Activated CD8-positive, alpha-beta T cell treated with anti-CD3 and anti-CD28 coated beads for 36 hours (primary cell): ENCODE data around the gene CAMTA1. TPM values are rescaled to one million over a fixed set of nuclear protein-coding genes. Genes with fewer than 3 reads are reported as not detected.

Experiments used
- ATAC-seq: fragments of 200-7000 bp; cut with Tn5 transposase; one replicate; pipeline ENCODE4 v1.10.0; 2021; ENCODE audit warnings: mild to moderate bottlenecking, moderate library complexity
- CTCF ChIA-PET: fragments of 350-600 bp; sonication (Branson Sonifier 250); formaldehyde crosslinking; loops from one replicate; lab custom pipeline; 2021; ENCODE audit warnings: antibody characterized with exemption; lab: Charles Lee
- POLR2A ChIA-PET: fragments of 350-600 bp; sonication (Branson Sonifier 250); formaldehyde crosslinking; loops from one replicate; lab custom pipeline; 2021; ENCODE audit warnings: antibody characterized with exemption; lab: Charles Lee
- DNase-seq: peaks from one replicate; pipeline ENCODE4 v3.0.0-alpha.2; 2020
- H3K27ac Mint-ChIP-seq: one replicate; pipeline ENCODE4 v1.8.0; 2021; ENCODE audit warnings: mild to moderate bottlenecking, mixed read lengths
- H3K27me3 Mint-ChIP-seq: one replicate; pipeline ENCODE4 v1.8.0; 2021; ENCODE audit warnings: mixed read lengths
- H3K36me3 Mint-ChIP-seq: one replicate; pipeline ENCODE4 v1.8.0; 2021; ENCODE audit warnings: low read depth, mixed read lengths
- H3K4me1 Mint-ChIP-seq: one replicate; pipeline ENCODE4 v1.8.0; 2021; ENCODE audit warnings: low read depth, mixed read lengths
- H3K4me3 Mint-ChIP-seq: one replicate; pipeline ENCODE4 v1.8.0; 2021; ENCODE audit warnings: mild to moderate bottlenecking, moderate library complexity, mixed read lengths
- H3K9me3 Mint-ChIP-seq: one replicate; pipeline ENCODE4 v1.8.0; 2021; ENCODE audit warnings: mixed read lengths
- CTCF ChIP-seq: fragments of 200-600 bp; IDR thresholded peaks from one replicate; pipeline ENCODE4 v1.8.0; 2022; ENCODE audit warnings: antibody characterized with exemption, mild to moderate bottlenecking
- intact Hi-C: fragments of 100-400 bp; cut with micrococcal nuclease; formaldehyde crosslinking; loops from one replicate; pipeline ENCODE4 v1.10.0; 2022
- total RNA-seq, 2 experiments: library from RNA; stranded (reverse); gene quantifications; one replicate each; pipeline ENCODE4 v1.2.3, GENCODE V29; 2021

CAMTA1 gene
- total RNA-seq, 2 experiments from 2014 or later, result 67.7 to 70.9 TPM

- no peak overlapping the region for H3K27ac Mint-ChIP-seq
- H3K27me3 Mint-ChIP-seq, result no peaks in the 10 kb centered on the region
- POLR2A ChIA-PET, result no interaction called here
- no peak for TF ChIP-seq CTCF
- no peak overlapping the region for H3K4me3 Mint-ChIP-seq
- ATAC-seq (no peak), DNase-seq (no peak)
- H3K4me1 Mint-ChIP-seq, result no peaks in the 10 kb centered on the region
- CTCF ChIA-PET, result no interaction called here
- H3K9me3 Mint-ChIP-seq, result peaks cover 7% of the 10 kb centered on the region
- intact Hi-C loops, result no loop called here
- H3K36me3 Mint-ChIP-seq, result peaks cover 42% of the 10 kb centered on the region
These were observed 65.3 kb downstream of the CAMTA1 start for GRCh38 chr1:6850537-6850936.

DNA sequence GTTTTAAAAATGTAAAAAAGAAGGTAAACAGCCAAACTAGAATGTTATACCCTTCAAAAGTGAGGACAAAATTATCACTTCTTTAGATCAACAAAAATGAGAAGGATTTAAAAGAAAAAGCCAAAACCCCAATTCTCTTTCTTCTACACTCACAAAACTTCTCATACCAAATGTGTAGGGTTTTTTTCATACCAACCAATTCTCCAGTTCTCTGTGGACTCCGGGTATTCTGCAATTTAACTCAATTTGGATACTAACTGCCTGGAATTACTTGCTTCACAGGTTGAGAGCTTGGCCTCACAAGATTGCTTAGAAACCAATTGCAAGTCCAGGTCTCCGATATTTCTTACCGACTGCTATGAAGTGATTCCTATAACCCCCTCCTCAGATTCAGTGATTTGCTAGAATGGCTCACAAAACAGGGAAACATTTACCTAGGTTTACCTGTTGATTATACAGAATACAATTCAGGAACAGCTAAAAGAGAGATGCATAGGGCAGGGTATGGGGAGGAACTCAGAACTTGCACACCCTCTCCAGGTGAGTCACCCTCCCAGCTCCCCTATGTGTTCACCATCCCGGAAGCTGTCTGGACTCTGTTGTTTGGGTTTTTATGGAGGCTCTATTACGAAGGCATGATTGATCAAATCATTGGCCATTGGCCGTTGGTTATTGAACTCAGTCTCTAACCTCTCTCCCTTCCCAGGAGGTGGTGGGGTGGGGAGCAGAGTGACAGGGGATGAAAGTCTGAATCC is 67.1 kb downstream of the CAMTA1 start:
- H3K4me1 Mint-ChIP-seq, result peaks cover 2% of the 10 kb centered on the region
- intact Hi-C loops, result no loop called here
- TF ChIP-seq CTCF, result no peak
- H3K27ac Mint-ChIP-seq, result no peak overlapping the region
- H3K36me3 Mint-ChIP-seq, result peaks cover 34% of the 10 kb centered on the region
- no peak for ATAC-seq
- H3K4me3 Mint-ChIP-seq, result no peak overlapping the region
- peaks cover 2% of the 10 kb centered on the region for H3K9me3 Mint-ChIP-seq
- POLR2A ChIA-PET, result no interaction called here
- DNase-seq, result no peak
- H3K27me3 Mint-ChIP-seq, result no peaks in the 10 kb centered on the region
- CTCF ChIA-PET, result no interaction called here

DNA sequence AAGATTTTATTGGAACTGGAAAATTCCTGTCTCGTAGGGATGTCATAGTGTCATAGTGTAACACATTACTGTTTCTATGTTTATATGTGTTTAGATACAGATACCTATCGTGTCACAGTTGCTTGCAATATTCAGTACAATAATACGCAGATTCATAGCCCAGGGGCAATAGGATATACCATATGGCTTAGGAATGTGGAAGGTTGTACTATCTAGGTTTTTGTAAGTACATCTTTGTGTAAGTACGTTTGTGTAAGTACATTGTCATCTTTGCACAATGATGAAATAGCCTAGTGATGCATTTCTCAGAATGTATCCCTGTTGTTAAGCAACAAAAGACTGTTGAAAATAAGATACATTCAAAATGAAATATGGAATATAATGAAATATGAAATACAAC is 68.9 kb downstream of the CAMTA1 start:
- ChIA-PET POLR2A (no interaction called here), CTCF (no interaction called here)
- no peak for ATAC-seq
- TF ChIP-seq CTCF, result no peak
- Mint-ChIP-seq H3K27me3 (no peaks in the 10 kb centered on the region), H3K27ac (no peak overlapping the region), H3K4me3 (no peak overlapping the region), H3K36me3 (peaks cover 29% of the 10 kb centered on the region), H3K4me1 (peaks cover 2% of the 10 kb centered on the region), H3K9me3 (peaks cover 2% of the 10 kb centered on the region)
- intact Hi-C loops, result no loop called here
- DNase-seq, result no peak

DNA sequence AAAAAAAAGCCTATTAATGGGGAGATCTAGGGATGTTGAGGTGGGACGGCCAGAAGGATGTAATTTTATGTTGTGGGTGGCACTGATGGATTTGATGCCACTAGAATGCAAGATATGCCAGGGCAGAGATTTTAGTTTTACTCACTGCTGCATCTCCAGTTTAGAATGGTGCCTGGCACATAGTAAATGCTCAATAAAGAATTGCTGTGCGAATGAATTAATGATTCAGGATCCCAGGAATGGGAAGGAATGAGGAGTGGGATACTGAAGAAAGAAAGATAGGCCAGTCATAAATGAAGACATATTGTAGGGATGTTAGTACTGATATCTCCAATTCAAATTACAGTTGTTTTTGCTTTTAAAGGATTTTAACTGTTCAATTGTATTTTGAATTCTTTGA is 72.6 kb downstream of the CAMTA1 start:
- no peak overlapping the region for H3K27ac Mint-ChIP-seq
- ATAC-seq (no peak), DNase-seq (no peak)
- no peak overlapping the region for H3K4me3 Mint-ChIP-seq
- H3K4me1 Mint-ChIP-seq, result peaks cover 22% of the 10 kb centered on the region
- peaks cover 1% of the 10 kb centered on the region for H3K9me3 Mint-ChIP-seq
- intact Hi-C loops, result no loop called here
- CTCF ChIA-PET, result no interaction called here
- peaks cover 24% of the 10 kb centered on the region for H3K36me3 Mint-ChIP-seq
- POLR2A ChIA-PET, result no interaction called here
- no peaks in the 10 kb centered on the region for H3K27me3 Mint-ChIP-seq
- no peak for TF ChIP-seq CTCF

- no peak for DNase-seq
- ATAC-seq, result no peak
- peaks cover 22% of the 10 kb centered on the region for H3K4me1 Mint-ChIP-seq
- H3K4me3 Mint-ChIP-seq, result no peak overlapping the region
- intact Hi-C loops, result no loop called here
- no peaks in the 10 kb centered on the region for H3K27me3 Mint-ChIP-seq
- ChIA-PET POLR2A (no interaction called here), CTCF (interaction anchor here (1.2 kb wide), 1 partner anchor 9 kb away, joined by 3 read pairs; no protein-coding TSS in a partner anchor)
- peaks cover 21% of the 10 kb centered on the region for H3K36me3 Mint-ChIP-seq
- TF ChIP-seq CTCF, result no peak
- no peak overlapping the region for H3K27ac Mint-ChIP-seq
- H3K9me3 Mint-ChIP-seq, result no peaks in the 10 kb centered on the region
These were observed 73.3 kb downstream of the CAMTA1 start for GRCh38 chr1:6858596-6858995.
